ENCODE measurements around the gene TBKBP1.

DNA sequence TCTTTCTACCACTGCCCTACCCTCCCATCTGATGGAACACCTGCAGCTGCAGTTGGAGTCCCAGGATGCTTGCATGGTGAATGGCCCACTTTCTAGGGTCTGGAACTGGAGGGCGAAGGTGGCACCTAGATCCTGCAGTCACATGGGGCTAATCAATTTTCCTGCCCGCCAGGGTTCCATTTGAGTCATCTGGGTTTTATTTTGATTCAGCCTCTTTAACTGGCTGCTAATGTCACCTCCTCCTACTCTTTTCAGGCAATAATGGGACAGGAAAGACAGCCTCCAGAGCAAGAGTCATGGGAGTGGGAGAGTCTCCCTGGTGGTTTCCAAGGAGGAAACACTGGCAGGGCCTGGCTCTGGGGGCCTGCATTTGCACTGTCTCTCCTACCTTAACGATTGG is 3.8 kb upstream of the TBKBP1 start:
- TF ChIP-seq, protein P1, sequence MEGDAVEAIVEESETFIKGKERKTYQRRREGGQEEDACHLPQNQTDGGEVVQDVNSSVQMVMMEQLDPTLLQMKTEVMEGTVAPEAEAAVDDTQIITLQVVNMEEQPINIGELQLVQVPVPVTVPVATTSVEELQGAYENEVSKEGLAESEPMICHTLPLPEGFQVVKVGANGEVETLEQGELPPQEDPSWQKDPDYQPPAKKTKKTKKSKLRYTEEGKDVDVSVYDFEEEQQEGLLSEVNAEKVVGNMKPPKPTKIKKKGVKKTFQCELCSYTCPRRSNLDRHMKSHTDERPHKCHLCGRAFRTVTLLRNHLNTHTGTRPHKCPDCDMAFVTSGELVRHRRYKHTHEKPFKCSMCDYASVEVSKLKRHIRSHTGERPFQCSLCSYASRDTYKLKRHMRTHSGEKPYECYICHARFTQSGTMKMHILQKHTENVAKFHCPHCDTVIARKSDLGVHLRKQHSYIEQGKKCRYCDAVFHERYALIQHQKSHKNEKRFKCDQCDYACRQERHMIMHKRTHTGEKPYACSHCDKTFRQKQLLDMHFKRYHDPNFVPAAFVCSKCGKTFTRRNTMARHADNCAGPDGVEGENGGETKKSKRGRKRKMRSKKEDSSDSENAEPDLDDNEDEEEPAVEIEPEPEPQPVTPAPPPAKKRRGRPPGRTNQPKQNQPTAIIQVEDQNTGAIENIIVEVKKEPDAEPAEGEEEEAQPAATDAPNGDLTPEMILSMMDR (IDR thresholded peaks at IDR 0.05; ENCODE audit: low read length), result no peak
- no peak for TF ChIP-seq EZH2 (IDR thresholded peaks at IDR 0.05; ENCODE audit: borderline replicate concordance, low read length)

Measured in OCI-LY1 (cell line).